GM21515 (cell line): ENCODE data around the gene NAALADL2.

Experiments used
- ATAC-seq: cut with Tn5 transposase; IDR thresholded peaks from one replicate; pipeline ENCODE4 v1.9.1; 2021; ENCODE audit not compliant: unreplicated experiment

Gene NAALADL2

GRCh38 chr3:174960898-174961297, 101.8 kb downstream of the NAALADL2 start:
- ATAC-seq: no peak

GRCh38 chr3:174973465-174973864, 114.3 kb downstream of the NAALADL2 start:
- no peak for ATAC-seq

GRCh38 chr3:174986685-174987084, 127.6 kb downstream of the NAALADL2 start:
- ATAC-seq: no peak

- ATAC-seq: no peak
These were observed 142.0 kb downstream of the NAALADL2 start for GRCh38 chr3:175001091-175001490.

- ATAC-seq: no peak
These were observed 143.6 kb downstream of the NAALADL2 start for GRCh38 chr3:175002732-175003143.

- ATAC-seq: no peak
These were observed 144.5 kb downstream of the NAALADL2 start for GRCh38 chr3:175003590-175003989.

- no peak for ATAC-seq
These were observed 146.1 kb downstream of the NAALADL2 start for GRCh38 chr3:175005193-175005592.

- ATAC-seq: no peak
These were observed 146.7 kb downstream of the NAALADL2 start for GRCh38 chr3:175005881-175006280.

GRCh38 chr3:175007306-175007705, 148.2 kb downstream of the NAALADL2 start:
- ATAC-seq: no peak

- no peak for ATAC-seq
These were observed 150.2 kb downstream of the NAALADL2 start for GRCh38 chr3:175009295-175009694.

- ATAC-seq: no peak
These were observed 156.0 kb downstream of the NAALADL2 start for GRCh38 chr3:175015056-175015635.

- ATAC-seq: no peak
These were observed 160.0 kb downstream of the NAALADL2 start for GRCh38 chr3:175018946-175019727.

GRCh38 chr3:175020101-175020500, 161.0 kb downstream of the NAALADL2 start:
- no peak for ATAC-seq

- no peak for ATAC-seq
These were observed 170.7 kb downstream of the NAALADL2 start for GRCh38 chr3:175029828-175030227.

- ATAC-seq: no peak
These were observed 180.7 kb downstream of the NAALADL2 start for GRCh38 chr3:175039875-175040274.

GRCh38 chr3:175041369-175041768, 182.2 kb downstream of the NAALADL2 start:
- no peak for ATAC-seq

- ATAC-seq: no peak
These were observed 187.5 kb downstream of the NAALADL2 start for GRCh38 chr3:175046601-175047000.

- no peak for ATAC-seq
These were observed 188.7 kb downstream of the NAALADL2 start for GRCh38 chr3:175047786-175048185.

- no peak for ATAC-seq
These were observed 198.3 kb downstream of the NAALADL2 start for GRCh38 chr3:175057401-175057800.

- no peak for ATAC-seq
These were observed 200.7 kb downstream of the NAALADL2 start for GRCh38 chr3:175059788-175060187.

GRCh38 chr3:175065497-175065896, 206.4 kb downstream of the NAALADL2 start:
- ATAC-seq: no peak

- ATAC-seq: no peak
These were observed 207.7 kb downstream of the NAALADL2 start for GRCh38 chr3:175066617-175067415.
